Limb (tissue), 2 donors: Measurements from ENCODE around the gene PDZD2.
"Not testable (repeated sequence)": the region's sequence is repeated elsewhere in the genome, so short reads cannot be mapped to it uniquely, and the experiment has no call there.

Experiments used
- DNase-seq, 2 donors: peaks; one replicate each; pipeline ENCODE4 v3.0.0-alpha.2; 2016; ENCODE audit errors: extremely low spot score in 2 of 2

Gene PDZD2

GRCh38 chr5:31731710-31732301, 92.9 kb downstream of the PDZD2 start:
- DNase-seq, result no peak

- DNase-seq, result not testable (repeated sequence)
These were observed 93.9 kb downstream of the PDZD2 start for GRCh38 chr5:31732821-31733220.

- DNase-seq, result no peak
These were observed 94.4 kb downstream of the PDZD2 start for GRCh38 chr5:31733371-31733770.

DNA sequence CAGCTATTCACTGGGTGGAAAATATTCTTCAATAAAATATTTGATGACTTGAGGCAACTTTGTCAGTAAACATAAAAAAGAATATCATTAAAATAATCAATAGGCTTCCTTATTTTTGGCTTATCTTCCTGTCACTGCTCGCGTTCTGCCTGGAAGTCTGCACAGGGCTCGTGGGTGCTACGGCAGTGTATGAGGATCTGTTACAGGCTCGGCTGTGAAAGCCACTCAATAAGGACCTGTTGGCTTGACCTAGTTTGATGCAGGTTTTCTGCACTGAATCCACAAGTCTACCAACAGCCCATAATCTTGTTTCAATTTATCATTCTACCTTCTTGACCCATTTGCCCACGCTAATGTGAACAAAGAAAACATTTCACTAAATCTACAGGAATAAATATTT, 97.2 kb downstream of the PDZD2 start:
- no peak for DNase-seq

GRCh38 chr5:31738199-31738598, 99.3 kb downstream of the PDZD2 start:
- DNase-seq, result no peak

DNA sequence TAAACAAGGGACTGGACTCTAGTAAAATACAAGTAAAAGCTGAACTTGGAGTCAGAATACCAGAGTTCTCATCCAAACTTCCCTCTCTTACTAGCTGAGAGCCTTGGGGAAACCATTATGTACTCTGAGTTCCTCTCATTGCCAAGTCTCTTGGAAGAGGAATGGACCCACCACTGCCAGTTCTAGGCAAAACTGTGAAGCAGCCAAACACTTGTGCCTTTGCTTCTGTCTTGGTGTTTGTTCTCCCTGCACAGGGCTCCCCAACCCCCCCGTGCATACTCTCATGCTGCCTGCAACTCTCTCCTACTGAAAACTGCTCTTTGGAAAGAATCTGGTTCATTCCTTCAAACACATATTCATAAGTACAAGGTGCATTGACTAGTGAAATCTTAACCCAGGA, 102.6 kb downstream of the PDZD2 start:
- no peak for DNase-seq

DNA sequence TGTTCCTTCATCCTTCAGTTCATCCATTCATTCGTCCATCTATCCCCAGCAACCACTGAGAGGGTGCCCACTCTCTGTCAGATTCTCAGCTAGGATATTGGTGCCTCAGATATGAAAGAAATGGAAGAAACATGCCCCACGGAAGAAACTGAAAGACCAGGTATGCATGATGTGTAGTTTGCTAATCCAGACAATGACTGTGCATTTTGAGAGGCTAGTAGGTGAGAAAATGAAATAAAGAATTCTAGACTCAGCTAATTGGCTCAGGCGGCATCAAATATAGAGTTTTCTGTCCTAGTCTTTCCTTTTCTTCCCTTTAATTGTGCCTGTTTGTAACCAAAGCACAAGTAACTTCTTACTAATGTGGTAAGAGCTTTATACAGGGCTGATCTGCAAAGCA, 104.7 kb downstream of the PDZD2 start:
- no peak for DNase-seq

GRCh38 chr5:31748458-31749172, 109.7 kb downstream of the PDZD2 start:
- DNase-seq, result no peak

DNA sequence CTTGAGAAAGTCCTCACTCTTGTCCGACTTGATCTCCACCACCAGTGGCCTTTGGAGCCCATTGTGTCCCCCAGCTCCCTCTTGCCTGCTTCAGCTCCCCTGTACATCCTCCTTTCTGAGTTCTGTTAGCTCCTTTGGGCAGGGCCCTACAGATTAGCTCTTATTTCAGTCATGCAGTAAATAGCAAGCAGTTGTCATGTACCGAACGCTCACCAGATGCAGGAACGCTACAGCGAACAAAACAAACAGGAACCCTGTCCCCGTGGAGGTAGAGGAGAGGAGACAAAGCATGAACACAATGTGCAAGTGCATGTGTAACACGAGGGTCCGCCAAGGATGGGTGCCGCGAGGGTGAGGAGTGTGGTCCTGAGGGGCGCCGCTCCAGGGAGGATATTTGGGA, 111.3 kb downstream of the PDZD2 start:
- DNase-seq, result no peak

- no peak for DNase-seq
These were observed 112.7 kb downstream of the PDZD2 start for GRCh38 chr5:31751610-31752009.

GRCh38 chr5:31753700-31754357, 114.9 kb downstream of the PDZD2 start:
- DNase-seq, result no peak

DNA sequence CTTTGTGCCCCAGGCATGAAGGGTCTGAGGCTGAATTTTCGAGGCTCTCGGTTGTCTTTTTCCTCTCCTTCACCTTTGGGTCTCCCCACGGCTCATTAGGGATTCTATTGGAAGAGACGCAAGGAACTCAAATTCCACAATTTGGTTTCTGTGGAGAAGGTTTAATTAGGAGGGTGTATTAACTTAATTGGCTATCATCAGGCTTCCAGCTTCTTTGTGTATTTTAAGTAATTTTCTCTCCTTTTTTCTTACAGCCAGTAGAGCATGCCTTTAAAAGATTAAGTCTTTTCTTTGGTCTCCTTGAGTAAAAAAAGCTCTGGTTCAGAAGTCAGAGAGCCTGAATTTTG, 115.4 kb downstream of the PDZD2 start:
- no peak for DNase-seq

DNA sequence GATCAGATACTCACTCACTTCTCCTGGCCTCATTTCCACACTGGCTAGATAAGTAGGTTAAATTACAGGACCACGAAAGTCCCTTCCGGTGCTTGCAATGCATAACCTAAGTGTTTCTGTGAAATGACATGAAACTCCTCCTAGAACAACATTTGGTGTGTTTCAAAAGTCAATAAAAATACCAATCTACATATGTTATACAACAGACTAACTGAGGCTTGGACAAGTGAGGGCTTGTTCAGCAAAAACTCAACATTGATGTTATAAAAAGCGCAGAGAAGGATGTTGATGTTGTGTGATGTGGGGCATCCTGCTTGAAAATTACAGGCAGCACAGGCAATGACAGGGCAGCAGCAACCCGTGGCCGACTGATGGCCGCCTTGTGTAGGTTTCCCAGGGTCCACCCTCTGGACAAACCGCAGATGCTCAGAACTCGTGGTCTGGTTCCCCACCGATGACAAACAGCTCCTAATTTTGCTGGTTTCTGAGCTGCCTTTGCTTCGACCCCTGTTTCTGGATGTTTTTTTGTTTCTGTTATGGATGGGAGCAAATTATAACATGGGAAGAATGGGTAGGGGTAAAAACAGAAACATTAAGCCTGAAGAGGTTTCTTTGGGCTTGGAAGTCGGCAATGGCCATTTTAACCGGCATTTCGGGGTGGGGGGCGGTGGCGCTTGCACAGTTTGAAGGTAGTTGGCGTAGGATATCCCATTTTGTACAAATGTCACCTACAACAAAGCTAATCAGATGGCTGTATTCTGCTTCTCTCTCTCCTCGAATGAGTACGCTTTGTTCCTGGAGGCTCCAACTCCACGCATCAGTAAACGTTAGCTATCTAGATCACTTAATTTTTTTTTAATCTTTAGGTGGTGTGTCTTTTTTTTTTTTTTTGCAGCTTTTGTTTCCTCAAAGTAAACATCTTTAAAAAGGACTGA, 116.1 kb downstream of the PDZD2 start:
- DNase-seq, result no peak

- no peak for DNase-seq
These were observed 116.8 kb downstream of the PDZD2 start for GRCh38 chr5:31755676-31756230.

DNA sequence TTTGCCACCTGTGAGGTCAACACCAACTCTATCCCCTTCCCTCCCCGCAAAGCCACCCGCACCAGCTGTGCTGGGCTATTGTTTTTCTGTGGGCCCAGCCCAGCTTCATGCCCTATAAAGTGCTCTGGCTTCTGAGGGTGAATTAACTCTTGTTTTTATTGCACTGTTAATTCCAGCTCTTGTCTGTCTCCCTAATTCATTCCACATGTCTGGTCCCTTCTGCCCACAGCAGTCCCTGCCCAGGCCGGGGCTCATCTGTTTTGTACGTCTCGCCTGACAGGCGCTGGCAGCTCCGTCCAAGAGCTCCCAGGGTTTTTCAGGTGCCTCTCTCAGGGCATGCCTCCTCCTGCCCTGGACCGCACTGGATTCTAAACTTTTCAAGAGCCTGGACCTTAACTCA, 118.9 kb downstream of the PDZD2 start:
- no peak for DNase-seq

DNA sequence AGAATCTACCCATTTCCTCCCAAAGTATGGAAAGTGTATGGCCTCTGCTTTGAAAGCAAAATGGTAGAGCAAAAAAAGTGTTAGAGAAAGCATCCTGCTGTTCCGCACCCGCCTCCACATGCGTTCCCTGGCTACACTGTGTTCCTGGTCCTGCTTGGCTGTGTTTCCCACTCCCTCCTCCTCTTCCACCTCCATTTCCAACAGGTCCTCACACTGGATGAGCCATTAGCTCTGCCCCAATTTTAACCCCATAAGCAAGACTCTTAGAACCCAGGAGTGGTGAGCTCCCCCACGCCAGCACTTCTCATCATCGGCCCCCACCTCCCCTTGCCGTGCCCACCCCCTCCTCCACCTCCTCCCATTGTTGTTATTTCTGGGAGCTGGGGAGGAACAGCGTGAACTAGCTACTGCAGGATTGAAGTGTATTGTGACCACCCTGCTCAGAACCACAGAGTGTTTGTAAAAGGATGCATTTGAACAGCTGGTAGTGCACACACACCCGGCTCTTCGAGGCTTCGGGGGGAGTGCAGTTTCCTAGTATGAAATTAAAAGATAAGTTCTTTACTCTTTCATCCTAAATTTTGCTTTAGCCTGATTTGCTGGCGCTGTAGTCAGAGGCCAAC, 120.0 kb downstream of the PDZD2 start:
- DNase-seq, result no peak

DNA sequence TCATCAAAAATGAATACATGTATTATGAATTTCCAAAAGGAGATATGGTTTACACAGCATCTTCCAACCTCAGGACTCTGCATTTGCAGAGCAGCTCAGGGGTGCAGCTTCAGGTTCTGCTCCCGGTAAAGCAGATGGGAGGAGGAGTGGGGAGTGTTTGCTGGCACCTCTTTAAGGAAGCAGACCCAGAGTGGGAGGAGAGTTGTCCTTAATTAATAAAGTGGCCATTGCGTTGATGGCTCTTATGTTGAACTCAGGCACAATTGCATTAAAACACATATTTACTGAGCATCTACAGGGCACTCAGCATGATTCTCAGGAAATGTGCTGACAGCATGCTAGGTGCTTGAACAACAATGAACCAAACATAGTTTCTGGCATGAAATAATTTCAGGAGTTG, 121.0 kb downstream of the PDZD2 start:
- no peak for DNase-seq

DNA sequence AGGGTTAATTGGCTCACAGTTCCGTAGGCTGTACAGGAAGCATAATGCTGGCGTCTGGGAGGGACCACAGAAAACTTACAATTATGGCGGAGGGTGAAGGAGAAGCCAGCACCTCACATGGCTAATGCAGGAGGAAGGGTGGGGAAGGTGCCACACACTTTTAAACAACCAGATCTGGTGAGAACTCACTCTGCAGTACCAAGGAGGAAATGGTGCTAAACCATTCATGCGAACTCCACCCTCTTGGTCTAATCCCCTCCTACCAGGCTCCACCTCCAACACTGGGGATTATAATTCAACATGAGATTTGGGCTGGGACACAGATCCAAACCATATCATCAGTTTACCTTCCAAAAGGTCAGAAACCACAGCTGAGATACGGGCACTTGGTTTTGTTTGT, 122.9 kb downstream of the PDZD2 start:
- no peak for DNase-seq

DNA sequence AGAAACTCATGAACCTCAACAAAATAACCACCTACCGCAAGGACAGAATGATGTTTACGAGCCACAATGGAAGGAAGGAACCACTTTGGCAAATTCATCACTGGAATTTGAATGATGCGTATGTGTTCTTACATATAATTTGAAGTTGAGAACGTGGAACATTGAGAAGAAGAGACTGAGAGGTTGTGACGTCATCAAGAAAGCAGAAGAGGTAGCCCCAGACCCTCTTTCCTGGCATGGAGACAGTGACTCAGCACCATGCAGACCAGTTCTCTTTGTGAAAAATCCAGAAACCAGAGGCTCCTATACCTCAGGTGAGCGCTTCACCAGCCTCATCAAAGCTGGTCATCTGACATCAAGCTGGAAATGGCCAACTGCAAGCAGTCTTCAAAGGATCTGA, 124.5 kb downstream of the PDZD2 start:
- DNase-seq, result no peak

DNA sequence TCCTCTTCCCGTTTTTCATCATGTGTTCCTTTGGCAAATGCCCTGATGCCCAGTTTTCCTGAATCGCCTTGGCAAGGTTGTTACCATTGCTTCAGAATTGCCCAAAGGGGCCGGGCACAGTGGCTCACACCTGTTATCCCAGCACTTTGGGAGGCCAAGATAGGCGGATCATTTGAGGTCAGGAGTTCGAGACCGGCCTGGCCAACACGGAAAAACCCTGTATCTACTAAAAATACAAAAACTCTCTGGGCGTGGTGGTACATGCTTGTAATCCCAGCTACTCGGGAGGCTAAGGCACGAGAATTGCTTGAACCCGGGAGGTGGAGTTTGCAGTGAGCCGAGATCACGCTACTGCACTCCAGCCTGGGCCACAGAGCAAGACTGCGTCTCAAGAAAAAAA, 125.8 kb downstream of the PDZD2 start:
- not testable (repeated sequence) for DNase-seq

DNA sequence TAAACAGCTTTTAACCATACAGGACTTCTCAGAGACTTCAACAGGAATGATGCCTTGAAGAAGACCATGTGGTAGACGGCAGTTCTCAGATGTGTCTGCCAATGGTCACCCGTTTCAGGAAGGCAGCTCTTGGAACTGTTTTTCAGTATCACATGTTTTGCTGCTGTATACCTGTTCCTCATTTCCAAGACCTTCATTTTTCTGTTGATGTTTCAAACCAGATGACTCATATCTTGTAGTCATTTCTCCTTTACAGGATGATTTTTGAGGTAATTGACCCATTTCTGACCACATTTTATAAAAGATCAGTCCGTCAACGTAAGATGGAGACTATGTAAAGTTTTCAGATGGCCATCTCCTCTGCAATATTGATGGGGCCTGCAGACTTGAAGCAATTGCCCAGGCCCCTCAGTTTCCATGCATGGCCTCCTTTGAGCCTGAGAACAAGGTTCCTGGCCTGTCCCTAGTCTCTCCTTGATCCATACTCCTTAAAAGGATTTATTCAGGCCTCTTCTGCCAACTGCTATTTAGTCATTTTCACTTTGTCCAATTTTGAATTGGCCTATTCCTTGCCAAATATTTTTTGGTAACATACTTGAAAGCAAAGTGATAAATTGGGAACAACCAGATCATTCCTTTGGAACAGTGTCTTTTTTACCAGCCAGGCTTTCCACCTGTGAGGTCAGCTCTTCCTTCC, 128.6 kb downstream of the PDZD2 start:
- DNase-seq, result no peak
